ENCODE measurements around the gene PTGFRN. TPM values are rescaled to one million over a fixed set of nuclear protein-coding genes. Genes with fewer than 3 reads are reported as not detected.

PTGFRN gene
- total RNA-seq, 1 donor from 2014 or later, result 53.2 TPM

- H3K9ac ChIP-seq, result no peak overlapping the region
- no peak overlapping the region for H2AFZ ChIP-seq (replicated peaks)
- no peaks in the 10 kb centered on the region for H4K20me1 ChIP-seq (ENCODE audit: low read depth)
- Mint-ChIP-seq H3K36me3 (no peaks in the 10 kb centered on the region), H3K4me3 (no peak overlapping the region), H3K4me1 (no peaks in the 10 kb centered on the region), H3K27ac (no peak overlapping the region), H3K27me3 (ENCODE audit: insufficient read depth, low read depth) (peaks cover 2% of the 10 kb centered on the region), H3K9me3 (no peaks in the 10 kb centered on the region)
- H3F3A ChIP-seq (ENCODE audit: low read depth), result peaks cover 22% of the 10 kb centered on the region
- DNase-seq (ENCODE audit: low spot score), result no peak
- TF ChIP-seq EZH2 (IDR thresholded peaks at IDR 0.05) (no peak), CTCF (IDR thresholded peaks at IDR 0.05) (no peak), EZH2phosphoT487 (IDR thresholded peaks at IDR 0.05) (no peak)
- H3K27ac ChIP-seq, result no peak overlapping the region
- H3K79me2 ChIP-seq (ENCODE audit: low read depth), result no peaks in the 10 kb centered on the region
- H3K9me3 ChIP-seq (ENCODE audit: low read depth), result no peaks in the 10 kb centered on the region
- H3K36me3 ChIP-seq, result no peaks in the 10 kb centered on the region
- H3K4me1 ChIP-seq, result peaks cover 30% of the 10 kb centered on the region
- no peak overlapping the region for H3K4me3 ChIP-seq
- H3K27me3 ChIP-seq, result no peaks in the 10 kb centered on the region
- no peak overlapping the region for H3K4me2 ChIP-seq
These were observed 28.8 kb upstream of the PTGFRN start for GRCh38 chr1:116880917-116881316.

GRCh38 chr1:116881879-116882520 lies 27.7 kb upstream of the PTGFRN start:
- Histone ChIP-seq H3F3A (ENCODE audit: low read depth) (peaks cover 22% of the 10 kb centered on the region), H2AFZ (replicated peaks) (no peak overlapping the region), H3K27me3 (no peaks in the 10 kb centered on the region), H3K27ac (no peak overlapping the region), H3K79me2 (ENCODE audit: low read depth) (no peaks in the 10 kb centered on the region), H3K4me3 (no peak overlapping the region), H3K4me2 (no peak overlapping the region), H3K9me3 (ENCODE audit: low read depth) (no peaks in the 10 kb centered on the region), H3K36me3 (no peaks in the 10 kb centered on the region), H4K20me1 (ENCODE audit: low read depth) (no peaks in the 10 kb centered on the region), H3K4me1 (peaks cover 30% of the 10 kb centered on the region), H3K9ac (no peak overlapping the region)
- H3K36me3 Mint-ChIP-seq, result no peaks in the 10 kb centered on the region
- H3K27me3 Mint-ChIP-seq (ENCODE audit: insufficient read depth, low read depth), result peaks cover 2% of the 10 kb centered on the region
- H3K4me1 Mint-ChIP-seq, result peaks cover 2% of the 10 kb centered on the region
- H3K4me3 Mint-ChIP-seq, result no peak overlapping the region
- no peak overlapping the region for H3K27ac Mint-ChIP-seq
- peak; percentile 42 for DNase-seq (ENCODE audit: low spot score)
- TF ChIP-seq CTCF (IDR thresholded peaks at IDR 0.05), result peak; percentile 46
- no peak for TF ChIP-seq EZH2phosphoT487 (IDR thresholded peaks at IDR 0.05)
- no peaks in the 10 kb centered on the region for H3K9me3 Mint-ChIP-seq

GRCh38 chr1:116882866-116883265 lies 26.9 kb upstream of the PTGFRN start:
- no peaks in the 10 kb centered on the region for H3K9me3 Mint-ChIP-seq
- Histone ChIP-seq H3K4me1 (peaks cover 21% of the 10 kb centered on the region), H3K79me2 (ENCODE audit: low read depth) (no peaks in the 10 kb centered on the region), H3K36me3 (no peaks in the 10 kb centered on the region), H4K20me1 (ENCODE audit: low read depth) (no peaks in the 10 kb centered on the region), H2AFZ (replicated peaks) (no peak overlapping the region), H3F3A (ENCODE audit: low read depth) (peaks cover 19% of the 10 kb centered on the region), H3K27ac (no peak overlapping the region), H3K4me2 (no peak overlapping the region), H3K27me3 (no peaks in the 10 kb centered on the region), H3K9ac (no peak overlapping the region), H3K4me3 (no peak overlapping the region), H3K9me3 (ENCODE audit: low read depth) (no peaks in the 10 kb centered on the region)
- TF ChIP-seq CTCF (IDR thresholded peaks at IDR 0.05) (no peak), EZH2 (IDR thresholded peaks at IDR 0.05) (no peak), EZH2phosphoT487 (IDR thresholded peaks at IDR 0.05) (no peak)
- peaks cover 2% of the 10 kb centered on the region for H3K4me1 Mint-ChIP-seq
- H3K27me3 Mint-ChIP-seq (ENCODE audit: insufficient read depth, low read depth), result peaks cover 2% of the 10 kb centered on the region
- no peak overlapping the region for H3K27ac Mint-ChIP-seq
- no peak overlapping the region for H3K4me3 Mint-ChIP-seq
- no peak for DNase-seq (ENCODE audit: low spot score)
- no peaks in the 10 kb centered on the region for H3K36me3 Mint-ChIP-seq
